Activated CD4-positive, alpha-beta memory T cell treated with anti-CD3 and anti-CD28 coated beads for 36 hours (primary cell): Measurements from ENCODE around the gene RFX7. TPM values are rescaled to one million over a fixed set of nuclear protein-coding genes. Genes with fewer than 3 reads are reported as not detected.

Source experiments
- CTCF ChIA-PET: fragments of 350-600 bp; sonication (Branson Sonifier 250); formaldehyde crosslinking; loops from one replicate; lab custom pipeline; 2021; ENCODE audit warnings: antibody characterized with exemption, inconsistent platforms; lab: Charles Lee
- POLR2A ChIA-PET: fragments of 350-600 bp; sonication (Branson Sonifier 250); formaldehyde crosslinking; loops from one replicate; lab custom pipeline; 2021; ENCODE audit warnings: antibody characterized with exemption; lab: Charles Lee
- DNase-seq: peaks from one replicate; pipeline ENCODE4 v3.0.0-alpha.2; 2020
- H3K27ac Mint-ChIP-seq: one replicate; pipeline ENCODE4 v1.8.0; 2021; ENCODE audit warnings: mixed read lengths
- H3K27me3 Mint-ChIP-seq: one replicate; pipeline ENCODE4 v1.8.0; 2021; ENCODE audit warnings: mixed read lengths
- H3K36me3 Mint-ChIP-seq: one replicate; pipeline ENCODE4 v1.8.0; 2021; ENCODE audit warnings: mixed read lengths
- H3K4me1 Mint-ChIP-seq: one replicate; pipeline ENCODE4 v1.8.0; 2021; ENCODE audit warnings: low read depth, mixed read lengths
- H3K4me3 Mint-ChIP-seq: one replicate; pipeline ENCODE4 v1.8.0; 2021; ENCODE audit warnings: mild to moderate bottlenecking, mixed read lengths
- H3K9me3 Mint-ChIP-seq: one replicate; pipeline ENCODE4 v1.8.0; 2021; ENCODE audit warnings: mixed read lengths
- intact Hi-C: fragments of 100-400 bp; cut with micrococcal nuclease; formaldehyde crosslinking; loops from one replicate; pipeline ENCODE4 v1.15.1; 2023
- total RNA-seq, 2 experiments: library from RNA; stranded (reverse); gene quantifications; one replicate each; pipeline ENCODE4 v1.2.3, GENCODE V29; 2021

Gene RFX7
- total RNA-seq, 2 experiments from 2014 or later: 20.5 to 22.1 TPM

- POLR2A ChIA-PET: no interaction called here
- intact Hi-C loops: no loop called here
- no peak overlapping the region for H3K4me3 Mint-ChIP-seq
- H3K27me3 Mint-ChIP-seq: no peaks in the 10 kb centered on the region
- CTCF ChIA-PET: interaction anchor here (1.4 to 1.6 kb wide), 2 partner anchors 15 to 20 kb away, joined by 3 to 11 read pairs; no protein-coding TSS in a partner anchor
- peaks cover 7% of the 10 kb centered on the region for H3K9me3 Mint-ChIP-seq
- peaks cover 42% of the 10 kb centered on the region for H3K4me1 Mint-ChIP-seq
- H3K36me3 Mint-ChIP-seq: peaks cover 11% of the 10 kb centered on the region
- DNase-seq: peak; percentile 37
- H3K27ac Mint-ChIP-seq: peak overlapping the region; percentile 66
These were observed 205.7 kb downstream of the RFX7 start for GRCh38 chr15:56038015-56038414.

Other genes starting within 250 kb of the RFX7 start
- gene TEX9, start 121.5 kb upstream of the RFX7 start, total RNA-seq: 1 to 10 TPM; 1.3 to 1.6 TPM
- under 1 TPM; 0.10 to 0.36 TPM for gene MNS1, start 221.3 kb upstream of the RFX7 start, total RNA-seq